BE2C (cell line): Measurements from ENCODE around the gene CD9.

ENCODE experiments used
- DNase-seq: peaks from one replicate; pipeline ENCODE4 v3.0.0-alpha.2; 2020
- H3K27me3 ChIP-seq: fragments of 250-450 bp; sonication (Bioruptor Pico); 2 replicates; pipeline ENCODE4 v1.5.1; 2020; ENCODE audit warnings: mild to moderate bottlenecking
- H3K36me3 ChIP-seq: fragments of 250-450 bp; sonication (Bioruptor Pico); 2 replicates; pipeline ENCODE4 v1.5.1; 2020; ENCODE audit warnings: mild to moderate bottlenecking
- H3K4me1 ChIP-seq: fragments of 250-450 bp; sonication (Bioruptor Pico); 2 replicates; pipeline ENCODE4 v1.5.1; 2020
- H3K4me3 ChIP-seq: 2 replicates; pipeline ENCODE4 v1.5.1; 2011; ENCODE audit warnings: low read depth, low read length
- H3K9me3 ChIP-seq: fragments of 250-450 bp; sonication (Bioruptor Pico); 2 replicates; pipeline ENCODE4 v1.5.1; 2020
- TF ChIP-seq, protein P1 (sequence below): IDR thresholded peaks from 2 replicates; pipeline ENCODE4 v1.5.1; 2012; ENCODE audit warnings: mild to moderate bottlenecking, low read depth, low read length

CD9 gene

DNA sequence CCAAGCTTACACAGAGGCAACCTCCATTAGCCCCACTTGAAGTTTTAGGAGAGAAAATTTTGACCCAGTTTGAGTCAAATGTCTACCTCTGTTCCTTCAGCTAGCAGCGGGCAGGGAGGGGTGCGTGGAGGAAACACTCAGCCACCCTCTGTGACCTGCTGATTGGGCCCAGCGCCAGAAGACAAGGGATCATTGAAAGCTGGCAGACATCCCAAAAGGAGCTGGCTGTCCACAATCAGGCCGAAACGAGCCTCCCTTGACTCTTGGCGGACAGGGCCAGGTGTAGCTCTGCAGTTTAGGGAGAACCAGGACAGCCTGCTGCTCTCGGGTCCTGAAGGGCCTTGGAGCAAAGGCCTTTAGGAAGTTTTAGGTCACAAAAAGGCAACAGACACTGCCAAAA lies 41.3 kb downstream of the CD9 start:
- no peak overlapping the region for H3K4me3 ChIP-seq
- TF ChIP-seq, protein P1, sequence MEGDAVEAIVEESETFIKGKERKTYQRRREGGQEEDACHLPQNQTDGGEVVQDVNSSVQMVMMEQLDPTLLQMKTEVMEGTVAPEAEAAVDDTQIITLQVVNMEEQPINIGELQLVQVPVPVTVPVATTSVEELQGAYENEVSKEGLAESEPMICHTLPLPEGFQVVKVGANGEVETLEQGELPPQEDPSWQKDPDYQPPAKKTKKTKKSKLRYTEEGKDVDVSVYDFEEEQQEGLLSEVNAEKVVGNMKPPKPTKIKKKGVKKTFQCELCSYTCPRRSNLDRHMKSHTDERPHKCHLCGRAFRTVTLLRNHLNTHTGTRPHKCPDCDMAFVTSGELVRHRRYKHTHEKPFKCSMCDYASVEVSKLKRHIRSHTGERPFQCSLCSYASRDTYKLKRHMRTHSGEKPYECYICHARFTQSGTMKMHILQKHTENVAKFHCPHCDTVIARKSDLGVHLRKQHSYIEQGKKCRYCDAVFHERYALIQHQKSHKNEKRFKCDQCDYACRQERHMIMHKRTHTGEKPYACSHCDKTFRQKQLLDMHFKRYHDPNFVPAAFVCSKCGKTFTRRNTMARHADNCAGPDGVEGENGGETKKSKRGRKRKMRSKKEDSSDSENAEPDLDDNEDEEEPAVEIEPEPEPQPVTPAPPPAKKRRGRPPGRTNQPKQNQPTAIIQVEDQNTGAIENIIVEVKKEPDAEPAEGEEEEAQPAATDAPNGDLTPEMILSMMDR: no peak
- no peaks in the 10 kb centered on the region for H3K9me3 ChIP-seq
- H3K36me3 ChIP-seq: peaks cover 50% of the 10 kb centered on the region
- H3K4me1 ChIP-seq: peaks cover 17% of the 10 kb centered on the region
- peak; percentile 62 for DNase-seq
- H3K27me3 ChIP-seq: no peaks in the 10 kb centered on the region

DNA sequence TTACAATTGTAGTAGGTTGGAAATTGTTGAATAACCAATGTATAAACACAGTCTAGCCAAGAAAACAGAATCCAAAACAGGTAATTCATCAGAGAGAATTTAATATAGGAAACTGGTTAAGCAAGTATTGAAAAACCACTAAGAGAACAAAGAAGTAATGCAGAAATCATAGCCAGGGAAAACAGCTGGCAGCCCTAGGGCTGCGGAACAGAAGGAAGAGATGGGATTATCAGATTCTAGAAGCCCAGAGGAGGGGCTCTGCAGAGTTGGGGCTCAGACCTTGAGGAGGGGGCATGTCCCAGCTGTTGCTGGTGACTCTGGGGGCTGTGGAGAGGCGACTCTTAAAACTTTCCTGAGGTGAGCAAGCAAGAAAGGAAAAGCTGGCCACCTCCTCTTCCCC lies 49.4 kb downstream of the CD9 start:
- H3K36me3 ChIP-seq: peaks cover 21% of the 10 kb centered on the region
- no peaks in the 10 kb centered on the region for H3K27me3 ChIP-seq
- TF ChIP-seq, protein P1: no peak
- H3K9me3 ChIP-seq: no peaks in the 10 kb centered on the region
- peaks cover 33% of the 10 kb centered on the region for H3K4me1 ChIP-seq
- DNase-seq: no peak
- peak overlapping the region; percentile 53 for H3K4me3 ChIP-seq

DNA sequence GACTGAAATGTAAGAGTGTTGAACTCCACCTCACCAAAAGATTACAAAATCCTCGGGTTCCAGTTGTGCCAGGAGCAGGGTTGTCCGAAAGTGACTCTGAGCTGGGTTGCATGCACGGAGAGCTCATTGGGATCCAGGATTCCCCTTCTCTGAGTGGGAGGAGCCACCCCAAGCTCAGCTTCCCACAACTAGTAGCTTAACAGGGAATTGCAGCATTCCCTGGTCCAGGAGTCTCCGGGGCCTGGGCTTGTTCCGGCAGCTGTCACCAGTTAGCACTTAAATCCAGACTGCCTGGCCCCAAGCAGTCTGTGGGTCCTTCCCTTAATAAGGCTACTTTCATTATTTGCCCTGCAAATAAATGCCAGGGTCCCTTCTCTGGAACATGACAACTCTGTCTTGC lies 50.1 kb downstream of the CD9 start:
- peak overlapping the region; percentile 53 for H3K4me3 ChIP-seq
- no peaks in the 10 kb centered on the region for H3K27me3 ChIP-seq
- H3K4me1 ChIP-seq: peaks cover 33% of the 10 kb centered on the region
- TF ChIP-seq, protein P1: no peak
- H3K36me3 ChIP-seq: peaks cover 18% of the 10 kb centered on the region
- H3K9me3 ChIP-seq: no peaks in the 10 kb centered on the region
- peak; percentile 92 for DNase-seq

DNA sequence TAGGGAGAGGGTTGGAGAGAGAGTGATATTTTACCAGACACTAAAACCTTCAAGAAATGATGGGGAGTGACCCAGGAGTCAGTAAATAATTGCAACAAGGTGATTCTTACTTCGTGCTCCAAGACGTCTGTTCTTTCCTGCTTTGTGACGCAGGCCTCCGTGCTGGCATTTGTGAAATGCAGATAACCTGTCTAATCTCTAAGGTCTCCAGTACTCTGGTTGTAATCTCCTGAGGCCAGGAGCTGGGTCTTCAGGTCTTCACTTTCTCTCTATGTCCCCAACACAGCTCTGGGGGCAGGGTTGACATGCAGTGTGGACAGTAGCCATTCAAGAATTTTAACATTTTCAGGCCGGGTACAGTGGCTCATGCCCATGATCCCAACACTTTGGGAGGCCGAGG lies 53.1 kb downstream of the CD9 start:
- no peaks in the 10 kb centered on the region for H3K27me3 ChIP-seq
- no peak overlapping the region for H3K4me3 ChIP-seq
- H3K36me3 ChIP-seq: no peaks in the 10 kb centered on the region
- H3K4me1 ChIP-seq: peaks cover 18% of the 10 kb centered on the region
- H3K9me3 ChIP-seq: no peaks in the 10 kb centered on the region
- TF ChIP-seq, protein P1: no peak
- no peak for DNase-seq

DNA sequence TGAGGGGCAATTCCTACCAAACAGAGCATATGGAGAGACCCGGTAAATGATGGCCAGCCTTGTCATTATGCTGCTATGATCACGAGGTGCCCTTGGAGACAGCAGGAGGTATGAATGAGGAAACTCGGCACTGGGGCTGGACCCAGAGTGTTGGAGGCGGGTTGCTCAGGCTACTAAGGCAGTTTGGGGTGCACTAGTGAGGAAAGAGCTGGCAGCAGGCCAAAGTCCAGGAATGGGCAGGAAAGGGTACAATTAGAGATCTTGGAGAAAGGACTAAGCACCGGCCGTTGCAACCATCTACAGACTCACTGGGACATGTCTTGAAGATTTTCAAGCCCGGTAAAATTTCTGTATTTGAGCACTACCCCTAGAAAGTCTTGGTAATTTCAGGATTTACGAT lies 54.3 kb downstream of the CD9 start:
- Histone ChIP-seq H3K27me3 (no peaks in the 10 kb centered on the region), H3K36me3 (no peaks in the 10 kb centered on the region; the same call in 1 of the 2 replicates), H3K4me3 (no peak overlapping the region), H3K4me1 (peaks cover 12% of the 10 kb centered on the region), H3K9me3 (no peaks in the 10 kb centered on the region)
- DNase-seq: no peak
- TF ChIP-seq, protein P1: no peak

DNA sequence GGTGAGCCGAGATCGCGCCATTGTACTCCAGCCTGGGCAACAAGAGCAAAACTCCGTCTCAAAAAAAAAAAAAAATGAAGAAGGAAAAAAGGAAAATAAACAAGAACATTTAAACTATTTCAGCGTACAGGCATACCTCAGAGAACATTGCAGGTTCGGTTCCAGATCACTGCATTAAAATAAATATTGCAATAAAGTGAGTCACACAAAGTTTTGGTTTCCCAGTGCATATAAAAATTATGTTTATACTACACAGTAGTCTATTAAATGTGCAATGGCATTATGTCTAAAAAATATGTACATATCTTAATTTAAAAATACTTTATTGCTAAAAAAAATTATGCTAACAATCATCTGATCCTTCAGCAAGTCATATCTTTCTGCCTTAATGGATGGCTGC lies 56.8 kb downstream of the CD9 start:
- H3K9me3 ChIP-seq: no peaks in the 10 kb centered on the region
- no peaks in the 10 kb centered on the region; the same call in 1 of the 2 replicates for H3K36me3 ChIP-seq
- no peaks in the 10 kb centered on the region for H3K27me3 ChIP-seq
- DNase-seq: no peak
- H3K4me3 ChIP-seq: no peak overlapping the region
- H3K4me1 ChIP-seq: peaks cover 3% of the 10 kb centered on the region; the same call in 1 of the 2 replicates
- TF ChIP-seq, protein P1: no peak
